ENCODE results near the gene TLX3. TPM values are rescaled to one million over a fixed set of nuclear protein-coding genes. Genes with fewer than 3 reads are reported as not detected.

Gene TLX3
- total RNA-seq, 1 experiment from 2014 or later: not detected

- Mint-ChIP-seq H3K27ac (no peak overlapping the region), H3K27me3 (ENCODE audit: low read depth) (peaks cover 98% of the 10 kb centered on the region)
- POLR2A ChIA-PET: no interaction called here
Observed at GRCh38 chr5:171316258-171317121, 7.4 kb downstream of the TLX3 start.

GRCh38 chr5:171317230-171317629 lies 8.2 kb downstream of the TLX3 start:
- Mint-ChIP-seq H3K27me3 (ENCODE audit: low read depth) (peaks cover 100% of the 10 kb centered on the region), H3K9me3 (no peaks in the 10 kb centered on the region), H3K4me1 (peaks cover 66% of the 10 kb centered on the region), H3K4me3 (peak overlapping the region; percentile 40), H3K27ac (no peak overlapping the region), H3K36me3 (no peaks in the 10 kb centered on the region)
- DNase-seq (ENCODE audit: low spot score) (no peak), ATAC-seq (no peak)
- CTCF ChIA-PET: interaction anchor here (1.0 to 1.3 kb wide), 3 partner anchors 35 to 155 kb away, joined by 3 read pairs; no protein-coding TSS in a partner anchor
- POLR2A ChIA-PET: interaction anchor here (1.6 kb wide), 1 partner anchor 8 kb away, joined by 8 read pairs; the partner anchor contains the start of gene TLX3
- TF ChIP-seq HMGXB4 (CRISPR knock-in tag; IDR thresholded peaks at IDR 0.05) (no peak), CDX4 (CRISPR knock-in tag; IDR thresholded peaks at IDR 0.05; ENCODE audit: borderline replicate concordance) (no peak), ZSCAN18 (CRISPR knock-in tag; IDR thresholded peaks at IDR 0.05) (no peak), ZNF281 (CRISPR knock-in tag; IDR thresholded peaks at IDR 0.05) (no peak), FOXK1 (CRISPR knock-in tag; IDR thresholded peaks at IDR 0.05) (no peak), CREB1 (CRISPR knock-in tag; IDR thresholded peaks at IDR 0.05) (no peak), E2F5 (CRISPR knock-in tag; IDR thresholded peaks at IDR 0.05) (no peak), MAX (CRISPR knock-in tag; IDR thresholded peaks at IDR 0.05) (no peak), GTF2I (CRISPR knock-in tag; conservative IDR thresholded peaks at IDR 0.05) (no peak)

More at GRCh38 chr5:171316258-171317121, 7.4 kb downstream of the TLX3 start:
- no peaks in the 10 kb centered on the region for H3K36me3 Mint-ChIP-seq
- DNase-seq (ENCODE audit: low spot score) (peak; percentile 58), ATAC-seq (peak; percentile 14)
- H3K9me3 Mint-ChIP-seq: no peaks in the 10 kb centered on the region
- peak overlapping the region; percentile 41 for H3K4me3 Mint-ChIP-seq
- CTCF ChIA-PET: interaction anchor here (0.9 to 1.4 kb wide), 4 partner anchors 8 to 109 kb away, joined by 3 to 10 read pairs (median 4); no protein-coding TSS in a partner anchor
- no peak for TF ChIP-seq JUN (CRISPR knock-in tag; IDR thresholded peaks at IDR 0.05)
- TF ChIP-seq NFYB (CRISPR knock-in tag; conservative IDR thresholded peaks at IDR 0.05; ENCODE audit: low read depth): no peak
- TF ChIP-seq ZNF423 (CRISPR knock-in tag; IDR thresholded peaks at IDR 0.05): no peak
- peaks cover 64% of the 10 kb centered on the region for H3K4me1 Mint-ChIP-seq

Data from WTC11 (cell line).